Stimulated activated CD8-positive, alpha-beta memory T cell treated with anti-CD3 and anti-CD28 coated beads, Interleukin-7, amount 100 ng/mL, for 4 hours (primary cell): ENCODE results near the gene C2CD2L.
"Not testable (repeated sequence)": the region's sequence is repeated elsewhere in the genome, so short reads cannot be mapped to it uniquely, and the experiment has no call there.

ENCODE experiments used
- DNase-seq, 2 donors: peaks; one replicate each; pipeline ENCODE4 v3.0.0-alpha.2; 2020; ENCODE audit warnings: low read depth in 2 of 2

The C2CD2L gene

DNA sequence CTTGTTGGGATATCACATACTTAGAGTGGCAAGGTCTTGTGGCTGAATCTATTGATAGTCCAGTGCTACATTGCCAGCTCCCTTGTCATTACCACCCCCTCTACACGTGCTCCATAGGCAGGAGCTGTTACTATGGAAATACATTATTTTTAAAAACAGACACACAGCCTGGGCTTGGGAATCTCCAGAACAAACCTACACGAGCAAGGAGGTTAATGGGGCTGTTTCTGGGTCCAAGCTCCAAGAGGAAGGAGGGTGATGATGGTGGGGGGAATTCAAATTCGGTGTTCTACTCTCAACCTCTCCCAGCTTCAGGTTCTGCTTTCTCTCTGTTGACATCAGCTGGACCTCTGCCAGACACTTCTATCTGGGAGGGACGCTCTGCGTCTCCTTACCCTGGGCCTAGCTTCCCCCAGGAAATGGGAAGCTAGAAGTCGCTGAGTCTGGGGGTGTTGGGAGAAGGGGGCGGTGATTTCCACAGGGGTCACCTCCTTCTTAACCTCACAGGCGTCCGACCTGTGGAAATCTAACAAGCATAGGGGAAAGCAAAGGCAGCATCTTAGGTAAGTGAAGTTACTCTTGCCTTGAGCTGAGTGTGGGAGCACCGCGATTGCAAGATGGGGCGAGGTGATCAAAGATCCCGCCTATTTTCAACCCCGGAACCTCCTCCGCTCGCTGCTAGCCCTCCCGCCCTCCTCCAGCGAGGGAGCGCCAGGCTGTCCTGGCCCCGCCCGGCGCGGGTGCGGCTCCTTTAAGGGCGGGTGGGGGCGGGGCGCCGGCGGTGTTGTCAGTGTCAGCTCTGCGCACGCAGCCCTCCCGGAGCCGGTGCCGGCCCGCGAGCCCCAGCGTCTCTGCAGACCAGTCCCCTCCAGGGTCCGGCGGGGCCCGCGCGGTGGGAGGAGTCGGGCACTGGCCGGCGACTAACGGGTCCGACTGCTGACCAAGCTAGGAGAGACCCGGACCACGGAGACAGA lies at the start of gene C2CD2L:
C2CD2L (plus strand) TSS at position 781 of the 974 bp plus-strand sequence. CDS start 398 bp downstream, outside the sequence.
- DNase-seq, result peak; percentile 78 to 86

DNA sequence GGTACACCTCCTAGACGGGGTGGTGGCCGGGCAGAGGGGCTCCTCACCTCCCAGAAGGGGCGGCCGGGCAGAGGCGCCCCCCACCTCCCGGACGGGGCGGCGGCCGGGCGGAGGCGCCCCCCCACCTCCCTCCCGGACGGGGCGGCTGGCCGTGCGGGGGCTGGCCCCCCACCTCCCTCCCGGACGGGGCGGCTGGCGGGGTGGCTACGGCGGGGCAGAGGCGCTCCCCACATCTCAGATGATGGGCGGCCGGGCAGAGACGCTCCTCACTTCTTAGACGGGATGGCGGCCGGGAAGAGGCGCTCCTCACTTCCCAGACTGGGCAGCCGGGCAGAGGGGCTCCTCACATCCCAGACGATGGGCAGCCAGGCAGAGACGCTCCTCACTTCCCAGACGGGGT lies 48.0 kb upstream of the C2CD2L start:
- not testable (repeated sequence) for DNase-seq

DNA sequence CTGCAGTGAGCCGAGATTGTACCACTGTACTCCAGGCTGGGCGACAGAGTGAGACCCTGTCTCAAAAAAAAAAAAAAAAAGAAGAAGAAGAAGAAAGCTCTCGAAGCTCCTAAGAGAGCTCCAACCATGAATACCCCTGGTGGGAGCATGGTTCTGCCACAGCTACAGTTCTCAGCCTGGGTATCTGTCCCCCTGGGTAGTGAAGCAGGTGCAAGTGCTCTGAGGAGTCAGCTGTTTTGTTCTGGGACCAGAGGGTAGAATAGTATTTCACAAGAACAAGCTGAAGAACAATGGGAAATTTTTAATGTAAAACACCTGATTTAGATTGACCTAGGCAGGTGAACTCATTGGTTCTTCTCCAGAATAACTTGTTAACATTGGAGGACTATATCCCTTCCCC lies 45.9 kb upstream of the C2CD2L start:
- no peak for DNase-seq

DNA sequence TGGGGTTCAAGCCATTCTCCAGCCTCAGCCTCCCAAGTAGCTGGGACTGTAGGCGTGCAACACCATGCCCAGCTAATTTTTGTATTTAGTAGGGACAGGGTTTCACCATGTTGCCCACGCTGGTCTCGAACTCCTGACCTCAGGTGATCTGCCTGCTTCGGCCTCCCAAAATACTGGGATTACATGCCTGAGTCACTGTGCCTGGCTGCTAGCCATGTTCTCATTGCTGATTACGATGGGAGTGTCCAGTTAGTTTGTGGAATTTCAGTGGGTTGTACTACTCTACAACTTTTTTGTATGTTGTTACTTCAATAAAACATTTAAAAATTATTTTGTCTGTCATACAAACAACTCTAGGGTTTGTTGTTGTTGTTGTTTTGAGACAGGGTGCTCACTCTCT lies 44.4 kb upstream of the C2CD2L start:
- no peak for DNase-seq

DNA sequence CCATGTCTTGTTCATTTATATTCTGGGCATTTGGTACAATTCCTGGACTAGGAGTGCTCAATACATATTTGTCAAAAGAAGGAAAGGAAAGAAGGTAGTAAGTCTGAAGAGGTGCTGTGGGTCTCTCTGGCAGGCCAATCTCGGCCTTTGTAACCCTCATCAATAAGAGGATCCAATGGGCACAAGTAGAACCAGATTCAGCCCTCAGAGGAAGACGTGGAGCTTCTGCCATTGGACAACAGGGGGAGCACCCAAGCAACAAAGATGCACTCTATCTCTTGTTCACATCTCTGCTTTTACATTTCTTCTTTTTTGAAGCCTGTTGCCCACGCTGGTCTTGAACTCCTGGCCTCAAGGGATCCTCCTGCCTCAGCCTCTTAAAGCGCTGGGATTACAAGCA lies 41.8 kb upstream of the C2CD2L start:
- DNase-seq, result peak in 1 of 2 donors; percentile 13

DNA sequence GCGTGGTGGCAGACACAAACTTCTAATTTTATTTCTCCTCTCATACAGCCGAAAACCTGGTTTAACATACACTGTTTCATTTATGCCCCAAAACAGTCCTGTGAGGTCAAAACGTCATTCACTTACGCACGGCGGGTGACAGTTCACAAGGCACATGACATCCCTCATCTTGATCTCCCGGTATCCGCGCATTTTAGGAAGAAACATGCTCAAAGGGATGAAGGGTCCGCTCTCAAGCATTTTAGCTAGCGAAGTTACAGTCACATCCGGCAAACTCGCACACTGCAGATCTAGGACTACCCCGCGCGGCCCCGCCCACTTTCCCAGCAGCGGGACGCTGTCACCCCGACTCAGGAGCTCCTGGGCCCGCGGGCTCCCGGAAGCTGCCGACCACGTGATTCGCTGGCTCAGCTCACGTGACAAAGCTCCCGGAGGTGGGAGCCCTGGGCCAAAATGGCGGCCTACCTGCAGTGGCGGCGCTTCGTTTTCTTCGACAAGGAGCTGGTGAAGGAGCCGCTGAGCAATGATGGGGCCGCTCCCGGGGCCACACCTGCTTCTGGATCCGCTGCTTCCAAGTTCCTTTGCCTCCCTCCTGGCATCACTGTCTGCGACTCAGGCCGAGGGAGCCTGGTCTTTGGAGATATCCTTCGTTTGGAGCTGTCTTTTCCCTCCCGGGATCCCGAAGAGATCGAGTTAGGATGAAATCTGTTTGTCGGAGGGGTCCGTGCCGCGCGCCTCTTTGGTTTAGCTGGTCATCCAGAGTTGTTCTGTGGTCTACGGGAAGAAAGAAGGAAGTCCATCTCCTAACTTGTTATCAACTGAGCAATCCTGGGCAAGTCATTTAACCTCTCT lies 39.5 kb upstream of the C2CD2L start, which contains the start of gene VPS11:
VPS11 (plus strand) TSS at position 448 of the 852 bp plus-strand sequence; CDS start at position 454, 6 bp downstream.
- peak; percentile 96 to 99 for DNase-seq

DNA sequence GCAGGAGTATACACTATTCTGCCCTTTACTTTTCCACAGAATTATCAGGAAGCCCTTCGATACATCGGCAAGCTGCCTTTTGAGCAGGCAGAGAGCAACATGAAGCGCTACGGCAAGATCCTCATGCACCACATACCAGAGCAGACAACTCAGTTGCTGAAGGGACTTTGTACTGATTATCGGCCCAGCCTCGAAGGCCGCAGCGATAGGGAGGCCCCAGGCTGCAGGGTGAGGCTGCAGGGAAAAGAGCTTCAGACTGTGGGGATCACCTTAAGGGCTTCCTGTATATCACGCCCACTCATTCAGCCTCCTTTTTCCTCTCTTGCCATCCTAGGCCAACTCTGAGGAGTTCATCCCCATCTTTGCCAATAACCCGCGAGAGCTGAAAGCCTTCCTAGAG lies 29.3 kb upstream of the C2CD2L start:
- no peak for DNase-seq

DNA sequence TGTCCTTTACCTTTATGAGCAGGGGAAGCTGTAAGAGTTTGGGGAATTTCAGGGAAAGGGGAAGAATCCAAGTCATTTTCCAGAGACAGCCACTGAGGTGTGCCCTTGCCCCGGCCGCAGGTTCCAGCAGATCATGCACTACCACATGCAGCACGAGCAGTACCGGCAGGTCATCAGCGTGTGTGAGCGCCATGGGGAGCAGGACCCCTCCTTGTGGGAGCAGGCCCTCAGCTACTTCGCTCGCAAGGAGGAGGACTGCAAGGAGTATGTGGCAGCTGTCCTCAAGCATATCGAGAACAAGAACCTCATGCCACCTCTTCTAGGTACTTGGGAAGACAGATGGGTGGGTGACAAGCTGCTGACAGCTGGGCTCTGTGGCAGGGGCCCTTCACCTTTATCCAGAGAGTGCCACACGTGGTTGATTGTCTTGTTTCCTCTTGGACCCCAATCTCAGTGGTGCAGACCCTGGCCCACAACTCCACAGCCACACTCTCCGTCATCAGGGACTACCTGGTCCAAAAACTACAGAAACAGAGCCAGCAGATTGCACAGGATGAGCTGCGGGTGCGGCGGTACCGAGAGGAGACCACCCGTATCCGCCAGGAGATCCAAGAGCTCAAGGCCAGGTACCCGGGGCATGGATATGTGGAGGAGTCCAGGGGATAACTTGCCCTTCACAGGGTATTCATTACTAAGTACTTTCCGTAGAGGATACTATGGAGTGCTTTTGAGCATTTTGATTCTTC lies 28.3 kb upstream of the C2CD2L start:
- DNase-seq, result no peak

DNA sequence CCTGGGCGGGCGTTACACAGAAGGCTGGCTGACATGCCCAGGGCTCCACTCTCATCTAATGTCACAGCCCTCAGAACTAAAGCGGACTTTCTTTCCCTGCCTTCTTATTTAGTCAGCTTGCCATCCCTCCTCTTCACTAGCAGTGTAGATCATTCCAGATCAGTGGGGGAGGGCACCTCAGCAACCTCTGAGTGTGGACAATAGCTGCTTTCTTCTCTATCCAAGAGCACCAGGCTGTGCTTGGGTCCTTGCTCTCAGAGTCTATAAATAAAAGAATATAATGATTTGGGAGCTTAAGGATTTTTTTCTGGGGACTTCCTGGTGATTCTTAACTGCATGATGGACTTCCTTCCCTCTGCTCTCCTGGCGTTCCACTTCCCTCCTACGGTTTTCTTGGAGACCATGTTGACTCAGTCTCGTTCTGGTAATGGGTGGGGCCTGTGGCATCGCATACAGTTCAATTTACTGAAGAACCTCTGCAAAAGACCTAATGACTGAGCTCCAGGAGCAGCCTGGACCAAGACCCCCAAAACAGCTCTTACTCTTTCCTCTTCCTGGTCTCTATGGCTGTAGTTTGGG lies 25.4 kb upstream of the C2CD2L start:
- DNase-seq, result no peak

DNA sequence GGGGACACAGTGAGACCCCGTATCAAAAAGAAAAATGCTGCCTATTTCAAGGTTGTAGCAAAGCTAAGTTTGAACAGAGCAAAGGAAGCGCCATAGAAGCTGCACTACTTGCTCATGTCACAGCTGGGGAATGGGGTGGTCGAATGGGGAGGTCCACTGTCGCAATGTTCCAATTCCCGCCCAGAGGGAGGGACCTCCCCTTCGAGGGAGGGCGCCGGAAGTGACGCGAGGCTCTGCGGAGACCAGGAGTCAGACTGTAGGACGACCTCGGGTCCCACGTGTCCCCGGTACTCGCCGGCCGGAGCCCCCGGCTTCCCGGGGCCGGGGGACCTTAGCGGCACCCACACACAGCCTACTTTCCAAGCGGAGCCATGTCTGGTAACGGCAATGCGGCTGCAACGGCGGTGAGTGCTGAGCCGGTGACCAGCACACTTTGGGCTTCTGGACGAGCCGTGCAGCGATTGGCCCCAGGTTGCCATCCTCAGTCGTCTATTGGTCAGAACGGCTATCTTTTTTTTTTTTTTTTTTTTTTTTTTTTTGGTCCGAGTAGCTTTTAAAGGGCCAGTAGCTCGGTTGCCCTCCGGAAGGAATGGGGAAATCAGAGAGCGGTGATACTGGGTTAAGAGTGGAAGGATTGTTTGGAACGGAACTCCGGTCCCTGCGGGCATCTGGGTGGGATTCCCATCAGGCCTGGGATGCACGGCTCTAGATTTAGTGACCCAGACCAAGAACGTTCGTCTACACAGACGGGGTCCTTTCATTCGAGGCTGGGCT lies 22.3 kb upstream of the C2CD2L start, which contains the start of gene HMBS:
HMBS (plus strand) TSS at position 219 of the 774 bp plus-strand sequence; CDS start at position 372, 153 bp downstream.
- DNase-seq, result peak; percentile 88 to 89

DNA sequence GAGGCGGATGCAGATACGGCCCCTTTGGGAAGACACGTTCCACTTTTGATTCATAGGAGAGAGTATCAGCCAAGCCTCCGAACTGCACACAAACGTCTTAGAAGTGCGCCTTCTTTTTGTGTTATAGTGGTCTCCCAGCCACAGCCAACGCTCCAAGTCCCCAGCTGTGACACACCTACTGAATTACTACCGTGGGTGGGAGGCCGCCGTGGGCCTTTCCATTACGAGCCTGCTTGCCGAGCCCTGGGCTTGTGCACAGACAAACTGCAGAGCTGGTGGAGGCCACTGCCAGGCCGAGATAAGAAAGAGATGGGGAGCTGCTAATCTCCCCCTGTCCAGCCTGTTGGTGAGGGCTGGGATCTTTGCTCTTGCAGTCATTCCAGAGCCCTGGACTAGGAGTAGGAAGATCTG lies 21.7 kb upstream of the C2CD2L start:
- DNase-seq, result peak in 1 of 2 donors; percentile 50

DNA sequence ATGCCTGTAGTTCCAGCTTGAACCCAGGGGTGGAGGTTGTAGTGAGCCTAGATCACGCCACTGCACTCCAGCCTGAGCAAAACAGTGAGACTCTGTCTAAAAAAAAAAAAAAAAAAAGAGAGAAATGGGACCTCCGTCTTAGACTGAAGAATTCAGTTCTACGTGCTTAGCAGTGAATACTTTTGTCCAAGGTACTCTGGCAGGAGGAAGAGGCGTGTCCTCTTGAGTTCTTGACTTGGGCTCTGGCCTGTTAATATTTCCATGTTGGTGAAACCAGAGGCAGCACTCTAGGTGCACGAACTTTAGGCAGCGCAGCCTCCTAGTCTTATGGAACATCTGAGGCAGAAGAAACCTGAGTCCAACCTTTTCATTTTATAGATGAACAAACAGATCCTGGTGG lies 20.0 kb upstream of the C2CD2L start:
- no peak for DNase-seq

DNA sequence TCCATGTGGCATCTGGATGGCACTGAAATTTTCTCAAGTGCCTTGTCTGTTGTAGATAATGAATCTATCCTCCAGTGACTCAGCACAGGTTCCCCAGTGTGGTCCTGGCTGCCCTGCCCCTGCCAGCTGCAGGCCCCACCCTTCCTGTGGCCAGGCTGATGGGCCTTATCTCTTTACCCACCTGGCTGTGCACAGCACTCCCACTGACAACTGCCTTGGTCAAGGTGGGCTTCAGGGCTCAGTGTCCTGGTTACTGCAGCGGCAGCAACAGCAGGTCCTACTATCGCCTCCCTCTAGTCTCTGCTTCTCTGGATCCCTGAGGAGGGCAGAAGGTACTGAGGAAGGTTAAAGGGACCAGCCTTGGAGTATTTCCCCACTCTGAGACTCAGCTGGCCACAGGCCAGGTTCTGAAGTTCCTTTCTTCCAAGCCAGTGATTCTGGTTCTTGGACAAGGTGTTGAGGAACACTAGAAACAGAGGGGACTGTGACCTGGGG lies 19.4 kb upstream of the C2CD2L start:
- DNase-seq, result no peak

DNA sequence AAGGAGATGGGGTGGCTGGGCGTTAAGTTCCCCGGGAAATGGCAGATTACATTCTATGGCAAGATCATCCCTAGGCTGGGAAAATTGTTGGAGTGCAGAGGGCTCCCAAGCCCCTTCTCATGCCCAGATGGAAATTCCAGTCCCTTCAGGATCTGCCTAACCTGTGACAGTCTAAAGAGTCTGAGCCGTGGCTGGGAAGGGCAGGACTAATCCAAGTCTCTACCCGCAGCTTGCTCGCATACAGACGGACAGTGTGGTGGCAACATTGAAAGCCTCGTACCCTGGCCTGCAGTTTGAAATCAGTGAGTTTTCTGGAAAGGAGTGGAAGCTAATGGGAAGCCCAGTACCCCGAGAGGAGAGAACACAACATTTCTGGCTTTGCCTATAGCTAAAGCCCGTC lies 18.7 kb upstream of the C2CD2L start:
- no peak for DNase-seq

DNA sequence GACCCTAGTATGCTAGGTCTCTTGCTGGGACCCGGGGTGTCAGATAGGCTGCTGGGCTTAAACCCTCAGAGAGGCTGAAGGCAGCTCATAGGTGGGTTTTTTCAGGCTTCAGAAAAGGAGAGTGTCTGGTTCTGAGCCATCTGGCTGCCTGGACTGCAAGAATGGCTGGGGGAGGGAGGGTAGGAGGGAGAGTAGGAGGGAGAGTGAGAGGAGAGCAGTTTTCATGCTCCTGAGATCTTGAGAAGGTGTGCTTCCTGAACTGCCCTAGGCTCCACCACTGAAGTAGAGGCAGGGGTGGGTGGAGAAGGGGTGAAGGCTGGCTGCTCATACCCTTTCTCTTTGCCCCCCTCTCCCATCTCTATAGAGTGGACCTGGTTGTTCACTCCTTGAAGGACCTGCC lies 17.8 kb upstream of the C2CD2L start:
- no peak for DNase-seq

DNA sequence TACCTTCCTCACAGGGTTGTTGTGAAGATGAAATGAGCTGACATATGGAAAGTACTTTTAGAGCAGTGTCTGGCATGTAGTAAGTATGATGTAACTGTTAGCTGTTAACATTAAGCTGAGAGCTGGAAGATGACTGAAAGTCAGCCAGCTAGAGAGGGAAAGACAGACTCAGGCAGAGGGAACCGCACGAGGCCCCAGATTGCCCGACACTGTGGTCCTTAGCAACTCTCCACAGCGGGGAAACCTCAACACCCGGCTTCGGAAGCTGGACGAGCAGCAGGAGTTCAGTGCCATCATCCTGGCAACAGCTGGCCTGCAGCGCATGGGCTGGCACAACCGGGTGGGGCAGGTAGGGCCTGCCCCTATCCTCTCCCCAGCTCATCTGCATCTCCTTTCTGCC lies 16.0 kb upstream of the C2CD2L start:
- DNase-seq, result no peak

DNA sequence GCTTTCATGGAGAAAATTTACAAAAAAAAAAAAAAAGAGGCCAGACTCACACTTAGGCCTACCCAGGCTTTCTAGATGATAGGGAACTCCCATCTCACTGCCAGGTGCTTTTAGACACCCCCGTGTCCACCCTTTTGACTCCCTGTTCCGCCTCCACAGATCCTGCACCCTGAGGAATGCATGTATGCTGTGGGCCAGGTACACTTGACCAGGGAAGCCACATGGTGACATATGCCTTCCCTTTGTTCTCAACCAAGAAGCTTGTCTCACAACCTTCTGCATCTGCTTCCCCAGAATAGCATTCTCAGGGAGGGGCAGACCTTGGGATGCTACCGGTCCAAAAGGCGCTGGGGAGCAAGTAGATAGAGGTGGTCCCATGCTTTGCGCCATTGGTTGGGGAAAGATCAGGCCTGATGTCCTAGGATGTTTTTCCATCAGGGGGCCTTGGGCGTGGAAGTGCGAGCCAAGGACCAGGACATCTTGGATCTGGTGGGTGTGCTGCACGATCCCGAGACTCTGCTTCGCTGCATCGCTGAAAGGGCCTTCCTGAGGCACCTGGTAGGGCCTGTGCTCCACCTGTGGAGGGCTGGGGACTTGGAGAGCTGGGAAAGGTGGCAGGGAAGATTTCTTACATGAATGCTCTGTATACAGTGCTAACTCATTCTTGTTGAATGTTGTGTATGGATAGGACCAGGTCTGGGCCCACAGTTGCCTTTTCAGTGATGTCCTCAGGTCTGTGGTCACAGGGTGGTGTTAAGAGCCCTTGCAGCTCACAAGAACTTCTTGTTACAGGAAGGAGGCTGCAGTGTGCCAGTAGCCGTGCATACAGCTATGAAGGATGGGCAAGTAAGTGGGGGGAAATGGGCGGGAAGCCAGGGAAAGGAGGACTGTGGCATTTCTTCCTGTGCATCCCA lies 14.9 kb upstream of the C2CD2L start:
- no peak for DNase-seq

DNA sequence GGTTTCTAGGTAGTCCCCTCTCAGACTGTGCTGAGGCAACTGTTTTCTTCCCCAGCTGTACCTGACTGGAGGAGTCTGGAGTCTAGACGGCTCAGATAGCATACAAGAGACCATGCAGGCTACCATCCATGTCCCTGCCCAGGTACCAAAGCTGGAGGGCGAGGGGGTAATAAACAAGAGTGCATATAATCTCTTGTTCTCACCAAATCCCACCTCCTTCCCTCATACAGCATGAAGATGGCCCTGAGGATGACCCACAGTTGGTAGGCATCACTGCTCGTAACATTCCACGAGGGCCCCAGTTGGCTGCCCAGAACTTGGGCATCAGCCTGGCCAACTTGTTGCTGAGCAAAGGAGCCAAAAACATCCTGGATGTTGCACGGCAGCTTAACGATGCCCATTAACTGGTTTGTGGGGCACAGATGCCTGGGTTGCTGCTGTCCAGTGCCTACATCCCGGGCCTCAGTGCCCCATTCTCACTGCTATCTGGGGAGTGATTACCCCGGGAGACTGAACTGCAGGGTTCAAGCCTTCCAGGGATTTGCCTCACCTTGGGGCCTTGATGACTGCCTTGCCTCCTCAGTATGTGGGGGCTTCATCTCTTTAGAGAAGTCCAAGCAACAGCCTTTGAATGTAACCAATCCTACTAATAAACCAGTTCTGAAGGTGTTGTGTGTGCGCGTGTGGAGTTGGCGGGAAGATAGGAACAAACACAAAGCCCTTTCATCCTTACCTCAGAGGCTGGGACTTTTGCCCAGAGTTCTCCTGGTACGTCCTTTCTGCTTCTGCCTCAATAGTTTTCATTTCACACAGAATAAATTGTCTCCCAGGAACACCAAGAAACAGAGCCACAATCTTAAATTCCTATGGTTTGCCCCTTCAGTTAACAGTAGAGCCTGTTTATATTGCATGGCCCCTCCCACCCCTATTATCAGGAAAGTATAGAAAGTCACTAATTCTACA lies 14.0 kb upstream of the C2CD2L start:
- no peak for DNase-seq
